Femur (tissue), 1 donor: ENCODE results near the gene POMGNT1.

Experiments
- DNase-seq: peaks from one replicate; pipeline ENCODE4 v3.0.0-alpha.2; 2017

Gene POMGNT1

DNA sequence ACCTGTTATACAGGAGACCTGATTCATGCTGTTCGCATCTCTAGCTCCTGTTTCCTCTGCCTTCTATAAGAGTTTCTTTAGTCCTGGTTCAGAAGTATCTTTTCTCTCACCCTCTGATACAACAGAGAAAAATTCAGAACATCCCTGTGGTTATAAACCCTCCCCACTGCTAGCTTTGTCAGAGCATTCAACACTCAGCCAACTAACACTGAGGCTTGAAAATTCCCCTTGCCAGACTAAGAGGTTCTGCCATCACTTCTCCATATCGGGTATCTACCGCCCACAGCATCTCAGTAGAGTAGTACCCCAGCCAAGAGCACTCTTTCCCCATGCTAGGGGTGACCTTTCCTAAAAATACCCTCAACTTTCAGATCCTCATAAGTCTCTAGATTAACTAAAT, 46.2 kb downstream of the POMGNT1 start:
- no peak for DNase-seq

DNA sequence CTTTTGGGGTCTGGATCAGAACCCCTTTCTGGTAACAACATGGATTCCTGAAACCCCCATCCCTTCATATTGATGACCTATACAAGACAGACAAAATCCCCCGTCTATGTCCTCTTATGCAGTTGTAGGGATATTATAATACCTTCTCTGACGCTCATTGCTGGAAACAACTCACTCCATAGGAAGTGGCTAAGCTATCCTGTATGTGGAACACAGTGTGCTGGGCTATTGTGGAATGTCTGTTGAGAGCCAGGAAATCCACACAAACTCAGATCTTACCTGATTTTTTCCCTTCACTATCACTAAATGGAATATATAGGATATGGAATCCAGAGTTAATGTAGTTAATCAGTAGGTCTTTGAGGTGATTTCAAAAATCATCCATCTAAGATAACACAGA, 48.1 kb downstream of the POMGNT1 start:
- no peak for DNase-seq

DNA sequence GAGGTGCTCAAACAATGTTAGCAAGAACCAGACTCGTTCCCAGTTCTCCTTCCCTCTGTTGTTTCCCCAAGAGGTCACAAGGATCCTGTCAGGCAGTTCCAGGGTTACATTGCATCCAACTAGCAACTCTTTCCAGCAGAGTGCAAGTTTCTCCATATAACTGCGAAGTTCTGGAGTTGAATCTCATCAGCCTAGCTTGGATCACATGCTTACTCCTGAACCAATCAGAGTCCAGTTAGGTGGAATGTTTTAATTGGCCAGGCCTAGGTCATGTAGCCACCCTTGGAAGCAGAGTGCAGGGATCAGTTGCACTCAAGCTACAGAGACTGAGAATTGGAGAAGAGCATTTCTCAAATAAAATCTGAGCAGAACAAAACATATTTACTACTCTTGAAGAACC, 49.9 kb downstream of the POMGNT1 start:
- DNase-seq: no peak
